Hepatocyte (in vitro differentiated cells): ENCODE measurements around the gene PIK3AP1. TPM values are rescaled to one million over a fixed set of nuclear protein-coding genes. Genes with fewer than 3 reads are reported as not detected.
A peak's percentile ranks its signal among the peaks of the same experiment; 100 is the strongest.

ENCODE experiments used
- DNase-seq: peaks from one replicate; pipeline ENCODE4 v3.0.0-alpha.2; 2016; ENCODE audit warnings: low spot score
- H2AFZ ChIP-seq: fragments of 200-600 bp; sonication (generic); 2 replicates; pipeline ENCODE4 v1.6.0; 2016; ENCODE audit warnings: antibody characterized with exemption, mild to moderate bottlenecking
- H3K27ac ChIP-seq: fragments of 200-600 bp; sonication (generic); 2 replicates; pipeline ENCODE4 v1.5.1; 2016; ENCODE audit warnings: mild to moderate bottlenecking
- H3K27me3 ChIP-seq: fragments of 200-600 bp; sonication (generic); 2 replicates; pipeline ENCODE4 v1.6.1; 2016
- H3K36me3 ChIP-seq: fragments of 200-600 bp; sonication (generic); replicated peaks from 2 replicates; pipeline ENCODE4 v1.5.1; 2016; ENCODE audit warnings: low read depth; ENCODE audit not compliant: insufficient read depth
- H3K4me1 ChIP-seq: fragments of 200-600 bp; sonication (generic); 2 replicates; pipeline ENCODE4 v1.5.1; 2016; ENCODE audit warnings: mild to moderate bottlenecking, moderate library complexity; ENCODE audit not compliant: insufficient read depth
- H3K4me2 ChIP-seq: fragments of 200-600 bp; sonication (generic); 2 replicates; pipeline ENCODE4 v1.6.0; 2016
- H3K4me3 ChIP-seq: fragments of 200-600 bp; sonication (generic); 2 replicates; pipeline ENCODE4 v1.5.1; 2016; ENCODE audit warnings: mild to moderate bottlenecking
- H3K79me2 ChIP-seq: fragments of 200-600 bp; sonication (generic); 2 replicates; pipeline ENCODE4 v1.6.0; 2017; ENCODE audit warnings: mild to moderate bottlenecking
- H3K9me2 ChIP-seq: fragments of 200-600 bp; sonication (generic); replicated peaks from 2 replicates; pipeline ENCODE4 v1.6.0; 2017; ENCODE audit warnings: mild to moderate bottlenecking; ENCODE audit not compliant: insufficient read depth
- H3K9me3 ChIP-seq: fragments of 200-600 bp; sonication (generic); 2 replicates; pipeline ENCODE4 v1.5.1; 2016; ENCODE audit warnings: low read depth, mild to moderate bottlenecking
- H4K20me1 ChIP-seq: fragments of 200-600 bp; sonication (generic); 2 replicates; pipeline ENCODE4 v1.6.0; 2016; ENCODE audit warnings: mild to moderate bottlenecking; ENCODE audit not compliant: insufficient read depth, poor library complexity, severe bottlenecking
- CTCF ChIP-seq: fragments of 200-600 bp; sonication (generic); IDR thresholded peaks from 2 replicates; pipeline ENCODE4 v1.5.1; 2016; ENCODE audit warnings: antibody characterized with exemption, mild to moderate bottlenecking; ENCODE audit not compliant: poor library complexity
- EZH2 ChIP-seq: fragments of 200-600 bp; sonication (generic); IDR thresholded peaks from 2 replicates; pipeline ENCODE4 v1.6.1; 2016; ENCODE audit warnings: antibody characterized with exemption, mild to moderate bottlenecking, borderline replicate concordance
- EZH2phosphoT487 ChIP-seq: fragments of 200-600 bp; sonication (generic); IDR thresholded peaks from one replicate; pipeline ENCODE4 v1.6.1; 2018; ENCODE audit warnings: antibody characterized with exemption, mild to moderate bottlenecking, low read depth, moderate library complexity; ENCODE audit not compliant: unreplicated experiment, severe bottlenecking
- WGBS: methylation state at CpG from one replicate; pipeline ENCODE4 v1.1.6; 2016; ENCODE audit warnings: low lambda C conversion rate; ENCODE audit errors: missing lambda C conversion rate; 5-methylcytosine and 5-hydroxymethylcytosine counted together
- polyA plus RNA-seq: library from polyadenylated mRNA; unstranded; fragments of >200 nt; fragmentation: Nextera tagmentation; extraction: Ambion mirVana; gene quantifications from 2 replicates; pipeline ENCODE4 v1.2.1, GENCODE V29; 2016
- total RNA-seq: library from RNA; depleted of rRNA; stranded (reverse); fragments of >200 nt; gene quantifications from 2 replicates; pipeline ENCODE4 v1.2.3, GENCODE V29; 2014

PIK3AP1 gene
- total and polyA plus RNA-seq, 2 experiments from 2014 or later = 2.5 to 8.4 TPM

- TF ChIP-seq CTCF (no peak), EZH2phosphoT487 (no peak), EZH2 (no peak)
- DNase-seq = peak; percentile 44
- no peaks in the 10 kb centered on the region for H3K9me2 ChIP-seq
- H3K4me2 ChIP-seq = peak overlapping the region; percentile 19
- H3K36me3 ChIP-seq = no peaks in the 10 kb centered on the region
- no peaks in the 10 kb centered on the region for H4K20me1 ChIP-seq
- H3K27ac ChIP-seq = peak overlapping the region; percentile 56
- 20% methylated on average over 1 of the region's 1 CpG for WGBS
- H3K9me3 ChIP-seq = no peaks in the 10 kb centered on the region
- H3K27me3 ChIP-seq = no peaks in the 10 kb centered on the region
- H3K4me1 ChIP-seq = peaks cover 16% of the 10 kb centered on the region
- no peak overlapping the region for H2AFZ ChIP-seq
- no peak overlapping the region for H3K4me3 ChIP-seq
- H3K79me2 ChIP-seq = no peaks in the 10 kb centered on the region
Observed at GRCh38 chr10:96636551-96636950, 83.8 kb downstream of the PIK3AP1 start.

- H3K79me2 ChIP-seq = no peaks in the 10 kb centered on the region
- H4K20me1 ChIP-seq = no peaks in the 10 kb centered on the region
- peak overlapping the region; percentile 66 for H3K27ac ChIP-seq
- peak; percentile 72 for DNase-seq
- no peaks in the 10 kb centered on the region for H3K27me3 ChIP-seq
- no peaks in the 10 kb centered on the region for H3K9me2 ChIP-seq
- no peak overlapping the region for H3K4me3 ChIP-seq
- H3K4me2 ChIP-seq = no peak overlapping the region
- H3K36me3 ChIP-seq = no peaks in the 10 kb centered on the region
- TF ChIP-seq EZH2 (no peak), CTCF (no peak), EZH2phosphoT487 (no peak)
- H3K4me1 ChIP-seq = peaks cover 16% of the 10 kb centered on the region
- H3K9me3 ChIP-seq = no peaks in the 10 kb centered on the region
- no peak overlapping the region for H2AFZ ChIP-seq
- WGBS = 52% methylated on average over 4 of the region's 4 CpGs
Observed at GRCh38 chr10:96632974-96633710, 87.2 kb downstream of the PIK3AP1 start.

GRCh38 chr10:96627292-96627691, 93.0 kb downstream of the PIK3AP1 start:
- Histone ChIP-seq H3K79me2 (no peaks in the 10 kb centered on the region), H3K4me3 (no peak overlapping the region), H3K9me3 (no peaks in the 10 kb centered on the region), H3K27me3 (no peaks in the 10 kb centered on the region), H3K4me2 (no peak overlapping the region), H3K4me1 (no peaks in the 10 kb centered on the region), H2AFZ (no peak overlapping the region), H3K27ac (no peak overlapping the region), H3K9me2 (no peaks in the 10 kb centered on the region), H4K20me1 (no peaks in the 10 kb centered on the region), H3K36me3 (no peaks in the 10 kb centered on the region)
- WGBS = 78% methylated on average over 1 of the region's 1 CpG
- TF ChIP-seq EZH2 (no peak), CTCF (no peak)
- DNase-seq = no peak
